A673 (cell line): ENCODE results near the gene ATP8A2. TPM values are rescaled to one million over a fixed set of nuclear protein-coding genes. Genes with fewer than 3 reads are reported as not detected.

Experiments used
- BruUV-seq: library from RNA; stranded (reverse); fragments of 400-500 nt; replicated peaks from 2 replicates; lab custom pipeline; 2021; lab: Mats Ljungman, UMichigan
- CTCF ChIA-PET: fragments of 300-600 bp; sonication (Branson Sonifier 250); formaldehyde crosslinking; loops from one replicate; lab custom pipeline; 2022; ENCODE audit warnings: antibody characterized with exemption; lab: Charles Lee
- POLR2A ChIA-PET: fragments of 300-600 bp; sonication (Branson Sonifier 250); formaldehyde crosslinking; loops from one replicate; lab custom pipeline; 2022; ENCODE audit warnings: antibody characterized with exemption; ENCODE audit not compliant: low non-redundant PET; lab: Charles Lee
- DNase-seq: peaks from one replicate; pipeline ENCODE4 v3.0.0-alpha.2; 2015; ENCODE audit warnings: low spot score
- H3K27ac ChIP-seq: fragments of 200-600 bp; sonication (generic); 2 replicates; pipeline ENCODE4 v1.5.1; 2016; ENCODE audit warnings: mixed run types, low read depth, mild to moderate bottlenecking, mixed read lengths, antibody characterized with exemption, low read length; ENCODE audit not compliant: poor library complexity, severe bottlenecking
- H3K27me3 ChIP-seq: fragments of 200-600 bp; sonication (generic); replicated peaks from 2 replicates; pipeline ENCODE4 v1.6.1; 2017; ENCODE audit warnings: mixed run types, low read depth, mild to moderate bottlenecking, mixed read lengths, antibody characterized with exemption, low read length; ENCODE audit not compliant: insufficient read depth, poor library complexity
- H3K36me3 ChIP-seq: fragments of 200-600 bp; sonication (generic); 2 replicates; pipeline ENCODE4 v1.6.1; 2016; ENCODE audit warnings: mixed run types, mild to moderate bottlenecking, mixed read lengths, antibody characterized with exemption, low read length; ENCODE audit not compliant: insufficient read depth, poor library complexity, severe bottlenecking
- H3K4me1 ChIP-seq: fragments of 200-600 bp; sonication (generic); 2 replicates; pipeline ENCODE4 v1.6.1; 2017; ENCODE audit warnings: mixed run types, mild to moderate bottlenecking, mixed read lengths, antibody characterized with exemption, low read length; ENCODE audit not compliant: insufficient read depth, poor library complexity, severe bottlenecking
- H3K4me3 ChIP-seq: fragments of 200-600 bp; sonication (generic); 2 replicates; pipeline ENCODE4 v1.5.1; 2016; ENCODE audit warnings: low read depth, mixed run types, mild to moderate bottlenecking, mixed read lengths, low read length; ENCODE audit not compliant: poor library complexity, severe bottlenecking
- H3K9me3 ChIP-seq: fragments of 200-600 bp; sonication (generic); 2 replicates; pipeline ENCODE4 v1.6.1; 2016; ENCODE audit warnings: mixed run types, low read depth, mild to moderate bottlenecking, mixed read lengths, antibody characterized with exemption, low read length; ENCODE audit not compliant: poor library complexity, severe bottlenecking
- EZH2 ChIP-seq: fragments of 200-600 bp; sonication (generic); IDR thresholded peaks from 2 replicates; pipeline ENCODE4 v1.6.1; 2017; ENCODE audit warnings: borderline replicate concordance, low read depth, mild to moderate bottlenecking, mixed read lengths, antibody characterized with exemption, low read length; ENCODE audit not compliant: poor library complexity, severe bottlenecking
- intact Hi-C: fragments of 100-400 bp; cut with micrococcal nuclease; formaldehyde crosslinking; loops from one replicate; pipeline ENCODE4 v1.10.0; 2022; ENCODE audit not compliant: unreplicated experiment
- total RNA-seq: library from RNA; stranded (reverse); gene quantifications from 2 replicates; pipeline ENCODE4 v1.2.3, GENCODE V29; 2021
- TF ChIP-seq, protein P1 (sequence below): fragments of 300-800, 200-600 bp; sonication (generic); conservative IDR thresholded peaks from 2 replicates; pipeline ENCODE4 v1.5.1; 2017; ENCODE audit warnings: low read depth, mild to moderate bottlenecking, antibody characterized with exemption, low read length, moderate library complexity, mixed read lengths

Gene ATP8A2
- total RNA-seq, 1 experiment from 2014 or later: 0.92 TPM

DNA sequence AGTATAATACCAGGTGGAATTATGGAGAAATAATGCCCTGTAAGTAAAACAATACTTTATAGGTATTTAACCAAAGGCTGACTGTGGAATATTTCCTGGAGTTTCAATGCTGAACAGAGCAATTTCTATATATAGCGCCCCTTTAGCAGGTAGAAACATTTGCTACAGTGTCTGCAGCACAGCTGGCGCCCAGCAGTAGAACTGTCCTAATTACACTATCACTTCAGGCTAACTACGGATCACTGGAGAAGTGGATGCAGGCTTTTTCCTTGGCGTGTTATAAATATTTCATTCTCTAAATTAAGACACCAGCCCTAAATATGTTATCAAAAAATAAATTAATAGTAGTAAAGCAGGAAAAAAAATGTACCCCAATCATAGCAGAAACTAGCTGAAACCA is 677.0 kb downstream of the ATP8A2 start:
- POLR2A ChIA-PET: no interaction called here
- no peak overlapping the region for H3K4me3 ChIP-seq

DNA sequence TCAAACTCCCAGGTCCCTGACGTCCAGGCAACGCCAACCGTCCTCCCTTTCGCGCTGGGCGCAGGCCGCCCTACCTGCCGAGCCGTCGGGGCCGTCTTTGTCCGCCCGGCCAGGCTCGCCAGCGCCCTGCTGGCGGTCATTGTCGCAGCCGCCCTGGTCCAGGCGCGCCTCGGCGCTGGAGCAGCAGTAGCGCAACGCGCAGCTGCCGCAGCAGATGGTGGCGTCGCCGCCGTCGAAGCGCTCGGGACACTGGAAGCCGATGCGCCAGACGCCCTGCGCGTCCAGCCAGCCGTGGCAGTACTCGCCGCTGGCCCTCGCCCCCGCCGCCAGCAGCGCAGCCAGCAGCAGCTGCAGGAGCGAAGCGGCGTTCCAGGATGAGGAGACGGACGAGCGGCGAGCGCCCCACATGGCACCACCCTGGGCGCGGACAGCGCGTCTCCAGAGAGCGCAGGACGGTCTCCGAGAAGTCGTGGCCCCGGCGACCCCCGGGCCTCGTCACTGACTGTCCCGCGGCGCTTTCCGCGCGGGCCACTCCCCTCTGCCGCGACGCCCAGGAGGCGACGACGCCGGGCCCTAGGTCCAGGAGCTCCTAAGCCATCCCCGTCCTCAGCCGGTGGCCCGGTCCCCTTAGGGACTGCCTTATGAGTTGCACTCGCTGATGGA is 678.9 kb downstream of the ATP8A2 start:
- H3K4me3 ChIP-seq: peak overlapping the region; percentile 48
- H3K36me3 ChIP-seq: no peaks in the 10 kb centered on the region
- H3K9me3 ChIP-seq: no peaks in the 10 kb centered on the region
- H3K27ac ChIP-seq: no peak overlapping the region
- no TSS peak for BruUV-seq
- TF ChIP-seq EZH2: peak; percentile 24
- TF ChIP-seq, protein P1, sequence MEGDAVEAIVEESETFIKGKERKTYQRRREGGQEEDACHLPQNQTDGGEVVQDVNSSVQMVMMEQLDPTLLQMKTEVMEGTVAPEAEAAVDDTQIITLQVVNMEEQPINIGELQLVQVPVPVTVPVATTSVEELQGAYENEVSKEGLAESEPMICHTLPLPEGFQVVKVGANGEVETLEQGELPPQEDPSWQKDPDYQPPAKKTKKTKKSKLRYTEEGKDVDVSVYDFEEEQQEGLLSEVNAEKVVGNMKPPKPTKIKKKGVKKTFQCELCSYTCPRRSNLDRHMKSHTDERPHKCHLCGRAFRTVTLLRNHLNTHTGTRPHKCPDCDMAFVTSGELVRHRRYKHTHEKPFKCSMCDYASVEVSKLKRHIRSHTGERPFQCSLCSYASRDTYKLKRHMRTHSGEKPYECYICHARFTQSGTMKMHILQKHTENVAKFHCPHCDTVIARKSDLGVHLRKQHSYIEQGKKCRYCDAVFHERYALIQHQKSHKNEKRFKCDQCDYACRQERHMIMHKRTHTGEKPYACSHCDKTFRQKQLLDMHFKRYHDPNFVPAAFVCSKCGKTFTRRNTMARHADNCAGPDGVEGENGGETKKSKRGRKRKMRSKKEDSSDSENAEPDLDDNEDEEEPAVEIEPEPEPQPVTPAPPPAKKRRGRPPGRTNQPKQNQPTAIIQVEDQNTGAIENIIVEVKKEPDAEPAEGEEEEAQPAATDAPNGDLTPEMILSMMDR: no peak
- ChIA-PET CTCF (interaction anchor here (0.6 kb wide), 1 partner anchor 221 kb away, joined by 3 read pairs; no protein-coding TSS in a partner anchor), POLR2A (no interaction called here)
- H3K4me1 ChIP-seq: peaks cover 19% of the 10 kb centered on the region
- peak; percentile 28 for DNase-seq
- H3K27me3 ChIP-seq: peaks cover 46% of the 10 kb centered on the region
- intact Hi-C loops: no loop called here

More for the DNA sequence above, 677.0 kb downstream of the ATP8A2 start:
- CTCF ChIA-PET: no interaction called here
- H3K27me3 ChIP-seq: peaks cover 46% of the 10 kb centered on the region
- no TSS peak for BruUV-seq
- no peak for DNase-seq
- peaks cover 19% of the 10 kb centered on the region for H3K4me1 ChIP-seq
- no peak overlapping the region for H3K27ac ChIP-seq
- H3K36me3 ChIP-seq: no peaks in the 10 kb centered on the region
- intact Hi-C loops: no loop called here
- TF ChIP-seq, protein P1: no peak
- no peak for TF ChIP-seq EZH2
- H3K9me3 ChIP-seq: no peaks in the 10 kb centered on the region

DNA sequence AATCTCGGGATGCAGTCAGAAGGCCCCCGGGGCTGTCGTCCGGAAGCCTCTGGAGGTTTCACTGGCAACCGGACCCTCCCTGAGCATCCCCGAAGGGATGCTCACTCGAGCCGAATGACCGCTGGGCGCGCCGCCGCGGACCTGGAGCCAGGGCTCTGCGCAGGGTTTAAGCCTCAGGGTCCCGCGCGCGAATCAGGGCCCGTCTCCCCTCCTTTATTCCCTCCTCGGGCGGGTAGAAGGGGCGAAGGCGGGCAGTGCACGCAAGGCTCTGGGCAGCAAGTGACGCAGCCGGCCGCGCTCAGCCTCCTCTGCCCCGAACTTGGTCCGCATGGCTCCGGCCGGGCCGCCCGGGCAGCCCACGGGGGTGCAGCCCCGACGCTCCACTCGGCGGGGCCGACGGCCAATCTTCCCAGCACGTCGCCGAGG is 679.5 kb downstream of the ATP8A2 start:
- TF ChIP-seq EZH2: peak; percentile 1
- TF ChIP-seq, protein P1: no peak
- peaks cover 19% of the 10 kb centered on the region for H3K4me1 ChIP-seq
- peaks cover 46% of the 10 kb centered on the region for H3K27me3 ChIP-seq
- CTCF ChIA-PET: no interaction called here
- POLR2A ChIA-PET: no interaction called here
- BruUV-seq: no TSS peak
- no peaks in the 10 kb centered on the region for H3K36me3 ChIP-seq
- peak overlapping the region; percentile 48 for H3K4me3 ChIP-seq
- no peaks in the 10 kb centered on the region for H3K9me3 ChIP-seq
- intact Hi-C loops: no loop called here
- DNase-seq: peak; percentile 11
- no peak overlapping the region for H3K27ac ChIP-seq
